Left kidney (tissue), 2 donors: Measurements from ENCODE around the gene TUBG1. TPM values are rescaled to one million over a fixed set of nuclear protein-coding genes. Genes with fewer than 3 reads are reported as not detected.
"Not testable (repeated sequence)": the region's sequence is repeated elsewhere in the genome, so short reads cannot be mapped to it uniquely, and the experiment has no call there.

Experiments used
- DNase-seq: peaks from one replicate; pipeline ENCODE4 v3.0.0-alpha.2; 2013
- polyA plus RNA-seq: library from polyadenylated mRNA; unstranded; fragments of 120-200 nt; gene quantifications from one replicate; pipeline ENCODE4 v1.2.1, GENCODE V29; 2013; ENCODE audit not compliant: insufficient read length

TUBG1 gene
- polyA plus RNA-seq, 1 donor: 57.4 TPM

DNA sequence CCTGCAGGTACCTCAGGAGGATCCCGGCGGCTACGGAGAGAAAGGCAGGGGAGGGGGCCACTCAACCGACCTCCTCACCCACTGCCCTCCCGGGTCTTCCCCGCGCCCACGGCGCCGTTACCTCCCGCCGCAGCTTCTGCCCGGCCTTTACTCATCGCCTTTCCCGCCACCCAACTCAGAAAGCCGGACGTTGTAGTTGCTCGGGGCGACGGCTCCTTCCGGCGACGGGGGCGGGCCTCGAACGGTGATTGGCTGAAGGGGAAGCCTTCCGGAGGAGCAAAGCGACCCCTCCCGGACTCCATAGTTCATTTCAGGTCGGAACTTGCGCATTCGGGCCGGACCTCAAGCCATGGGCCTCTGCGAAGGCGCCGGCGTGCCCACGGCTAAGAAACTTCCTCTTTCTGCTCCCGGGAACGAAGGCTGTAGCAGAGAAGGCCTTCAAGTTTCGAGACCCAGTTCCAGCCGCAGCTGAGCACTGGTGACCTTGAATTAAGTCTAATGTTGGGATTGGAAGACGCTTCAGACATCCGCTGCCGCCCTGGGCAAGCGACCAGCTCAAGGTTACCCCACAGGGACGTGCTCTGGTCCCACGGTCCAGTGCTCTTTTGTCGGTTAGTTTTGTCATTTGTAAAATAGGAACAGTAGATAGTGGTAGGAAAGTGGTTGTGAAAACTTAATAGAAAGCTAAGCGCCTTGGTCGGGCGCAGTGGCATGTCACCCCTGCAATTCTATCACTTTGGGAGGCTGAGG lies 31.8 kb upstream of the TUBG1 start, which contains the start of gene PSMC3IP:
Gene PSMC3IP, minus strand, starts transcription at position 198 of the 750 bp plus-strand sequence. Its CDS starts 43 bp downstream, at position 155.
- DNase-seq: peak; percentile 92

DNA sequence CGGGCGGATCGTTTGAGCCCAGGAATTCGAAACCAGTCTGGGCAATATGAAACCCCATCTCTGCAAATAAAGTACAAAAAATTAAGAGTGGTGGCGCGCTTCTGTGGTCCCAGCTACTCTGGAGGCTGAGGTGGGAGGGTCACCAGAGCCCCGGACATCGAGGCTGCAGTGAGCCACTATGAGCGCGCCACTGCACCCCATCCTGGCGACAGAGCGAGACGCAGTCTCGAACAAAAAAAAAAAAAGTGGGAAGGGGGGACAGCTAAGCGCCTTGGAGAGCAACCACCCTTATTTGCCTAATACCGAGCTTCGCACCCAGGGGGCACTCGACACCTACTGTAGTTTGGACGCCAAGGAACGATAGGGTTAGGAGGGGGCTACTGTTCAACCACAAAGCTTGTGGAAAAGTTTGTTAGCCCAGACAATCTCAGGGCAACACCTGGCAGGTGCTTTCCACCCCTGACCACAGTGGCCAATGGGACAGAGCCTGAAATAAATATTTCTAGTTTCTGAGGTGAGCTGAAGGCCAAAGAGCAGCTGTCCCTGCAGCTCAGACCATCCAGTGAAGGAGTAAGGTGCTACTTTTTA lies 31.1 kb upstream of the TUBG1 start:
- peak; percentile 81 for DNase-seq

DNA sequence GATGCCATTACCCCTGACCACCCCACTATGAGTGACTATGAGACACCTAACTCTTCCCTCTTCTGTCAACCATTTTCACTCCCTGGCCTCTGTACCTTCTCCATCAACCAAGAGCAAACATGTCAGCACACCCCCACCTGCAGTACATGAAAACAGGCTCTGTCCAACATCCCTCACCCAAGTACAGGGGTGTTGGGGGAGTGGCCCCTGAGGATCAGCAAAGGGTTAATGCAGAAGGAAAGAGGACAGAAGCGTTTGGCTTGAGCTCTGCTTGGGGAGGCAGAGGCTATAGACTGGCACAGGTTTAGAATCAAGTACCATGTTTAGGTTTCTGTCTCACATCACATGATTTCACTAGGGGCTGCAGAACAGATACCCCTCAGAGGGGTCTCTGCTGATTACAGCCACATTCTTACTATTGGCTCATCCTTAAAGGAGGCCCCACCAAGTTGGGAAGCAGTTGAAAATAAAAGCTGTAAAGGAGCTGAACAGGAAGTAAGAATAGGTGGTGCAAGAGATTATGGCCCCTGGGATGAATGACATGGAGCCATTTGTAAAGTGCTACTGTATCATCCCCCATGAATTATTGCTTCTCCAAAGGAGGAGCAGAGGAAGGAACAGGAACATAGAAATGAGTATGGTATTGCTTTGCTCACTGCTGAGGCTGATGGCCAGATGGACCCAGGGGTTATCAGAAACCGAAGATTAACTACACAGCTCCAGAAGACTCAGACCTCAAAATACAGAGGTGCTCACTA lies 29.5 kb upstream of the TUBG1 start:
- DNase-seq: no peak

DNA sequence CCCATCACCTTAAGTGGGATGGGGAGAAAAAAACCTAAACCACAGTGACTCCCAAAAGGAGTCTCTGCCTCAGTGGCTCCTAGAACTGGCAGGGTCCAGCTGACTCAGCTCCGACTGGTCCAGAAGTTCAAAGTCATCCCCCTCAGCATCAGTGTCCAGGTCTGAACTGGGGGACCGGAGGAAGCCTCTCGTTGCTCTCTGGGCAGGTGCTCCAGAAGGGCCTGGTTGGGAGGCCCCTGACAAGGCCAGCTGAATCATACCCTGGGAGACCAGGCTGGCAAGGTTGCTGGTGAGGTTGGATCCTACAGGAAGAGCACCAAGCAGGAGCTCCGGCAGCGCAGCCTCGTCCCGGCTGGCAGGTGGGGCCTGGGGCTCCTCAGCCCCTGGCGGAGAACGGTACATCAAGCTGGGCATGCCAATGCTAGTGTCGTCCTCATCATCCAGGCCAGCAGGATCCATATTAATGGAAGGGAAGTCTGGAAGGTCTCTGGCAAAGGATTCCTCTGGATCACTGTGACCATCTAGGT lies 27.7 kb upstream of the TUBG1 start:
- DNase-seq: no peak

DNA sequence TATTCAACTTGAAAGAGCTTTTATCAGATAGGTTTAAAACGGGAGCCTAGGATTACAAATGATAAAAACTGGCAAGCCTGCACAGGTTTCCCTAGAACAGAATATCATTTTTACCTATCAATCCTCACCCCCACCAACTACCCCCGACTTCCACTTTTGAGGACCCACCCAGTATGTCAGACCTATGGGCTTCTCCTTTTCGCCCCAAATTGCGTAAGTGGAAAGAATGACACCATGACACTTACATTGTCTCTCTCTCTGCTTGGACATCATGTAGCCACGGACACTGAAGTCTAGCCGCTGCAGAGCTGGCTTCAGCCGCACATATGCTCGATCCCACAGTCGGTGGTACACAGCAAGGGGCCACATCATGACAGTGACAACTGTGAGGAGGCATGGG lies 24.6 kb upstream of the TUBG1 start:
- no peak for DNase-seq

DNA sequence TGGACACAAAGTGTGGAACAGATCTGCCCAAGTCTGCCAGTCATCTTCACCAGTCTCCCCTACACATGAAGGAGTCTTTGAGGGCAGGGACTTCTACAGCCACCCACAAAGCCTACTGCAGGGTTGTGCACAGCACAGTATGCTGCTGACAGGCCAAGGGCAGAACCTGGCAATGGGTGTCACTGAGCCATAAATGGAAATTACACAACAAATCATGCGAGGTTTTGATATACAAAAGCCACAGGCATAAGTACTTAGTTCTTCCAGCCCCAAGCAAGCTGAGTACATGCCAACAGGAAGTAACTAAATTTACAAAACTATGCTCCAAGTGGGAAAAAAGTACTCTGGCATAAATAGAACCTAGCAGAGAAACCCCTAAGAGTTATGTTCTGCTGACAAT lies 24.1 kb upstream of the TUBG1 start:
- no peak for DNase-seq

DNA sequence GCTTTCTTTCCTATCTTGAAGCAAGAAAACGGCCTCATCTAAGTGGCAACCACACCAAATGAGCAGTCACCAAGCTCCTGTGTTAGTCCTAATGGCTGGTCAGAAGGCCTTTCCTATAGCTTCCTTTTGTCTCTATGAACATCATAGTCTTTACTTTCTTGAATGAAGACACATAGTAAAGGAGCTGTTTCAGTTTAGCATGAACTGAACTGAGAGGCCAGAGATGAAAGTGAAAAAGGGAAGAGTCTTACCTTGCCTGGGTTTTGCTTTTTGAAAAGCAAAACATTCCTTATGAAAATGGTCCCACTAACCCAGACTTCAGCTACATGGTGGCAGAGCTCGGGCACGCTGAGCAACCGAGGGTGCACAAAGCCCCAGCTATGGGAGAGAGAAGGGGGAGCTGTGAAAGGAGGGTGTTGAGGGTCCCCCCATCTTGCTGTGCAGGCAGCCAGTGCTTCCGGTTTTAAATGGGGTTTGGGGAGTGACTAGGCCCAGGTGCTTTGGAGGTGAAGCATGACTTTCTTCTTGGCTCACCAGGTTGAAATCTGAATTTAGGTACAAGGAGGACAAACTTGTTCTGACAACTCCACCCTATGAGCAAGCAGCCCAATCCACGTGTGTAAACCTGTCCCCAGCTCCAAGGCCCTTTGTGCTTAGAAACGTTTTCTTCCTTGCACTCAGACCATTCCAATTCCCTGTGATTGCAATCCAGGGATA lies 22.8 kb upstream of the TUBG1 start:
- DNase-seq: no peak

DNA sequence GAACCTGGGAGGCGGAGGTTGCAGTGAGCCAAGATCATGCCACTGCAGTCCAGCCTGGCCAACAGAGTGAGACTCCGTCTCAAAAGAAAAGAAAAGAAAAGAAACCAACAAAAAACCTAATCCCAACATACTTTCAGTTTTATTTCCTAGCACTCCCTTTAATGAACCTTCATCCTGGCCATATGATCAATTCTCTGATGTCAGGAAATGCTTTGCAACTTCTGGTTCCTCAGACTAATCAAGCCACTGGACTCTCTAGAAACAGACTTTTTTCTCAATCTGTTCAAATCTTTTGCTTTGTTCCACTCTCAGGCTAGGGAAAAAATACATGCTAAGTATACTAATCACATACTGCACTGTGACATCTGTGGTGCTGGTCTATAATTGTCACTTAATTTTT lies 18.6 kb upstream of the TUBG1 start:
- no peak for DNase-seq

DNA sequence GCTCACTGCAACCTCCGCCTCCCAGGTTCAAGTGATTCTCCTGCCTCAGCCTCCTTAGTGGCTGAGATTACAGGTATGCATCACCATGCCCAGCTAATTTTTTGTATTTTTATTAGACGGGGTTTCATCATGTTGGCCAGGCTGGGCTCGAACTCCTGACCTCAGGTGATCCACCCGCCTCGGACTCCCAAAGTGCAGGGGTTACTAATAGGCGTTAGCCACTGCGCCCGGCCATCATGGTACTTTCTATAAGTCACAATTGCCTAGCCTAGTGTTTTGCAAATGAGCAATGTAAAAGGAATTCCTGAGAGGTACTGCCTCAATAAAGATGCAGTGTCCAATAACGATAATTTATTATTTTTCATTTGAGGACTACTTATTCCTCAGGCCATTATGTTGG lies 18.1 kb upstream of the TUBG1 start:
- no peak for DNase-seq

DNA sequence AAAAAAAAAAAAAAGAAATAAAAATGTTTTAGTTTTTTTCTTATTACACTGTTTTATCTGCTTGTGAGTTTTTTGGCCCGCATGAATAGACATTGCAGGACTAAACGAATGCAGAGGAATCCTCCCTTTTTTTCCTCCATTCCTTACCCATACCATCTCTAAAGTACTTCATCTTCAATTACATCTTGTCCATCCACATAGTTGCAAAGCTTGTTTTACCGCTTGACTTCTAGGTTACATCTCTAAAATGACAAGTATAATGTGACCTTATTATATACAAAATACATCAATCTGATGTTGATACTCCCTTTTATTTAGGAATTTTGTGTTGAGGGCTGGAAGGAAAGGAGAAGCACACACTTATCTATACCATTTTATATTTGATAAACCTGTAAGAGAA lies 13.1 kb upstream of the TUBG1 start:
- DNase-seq: no peak

DNA sequence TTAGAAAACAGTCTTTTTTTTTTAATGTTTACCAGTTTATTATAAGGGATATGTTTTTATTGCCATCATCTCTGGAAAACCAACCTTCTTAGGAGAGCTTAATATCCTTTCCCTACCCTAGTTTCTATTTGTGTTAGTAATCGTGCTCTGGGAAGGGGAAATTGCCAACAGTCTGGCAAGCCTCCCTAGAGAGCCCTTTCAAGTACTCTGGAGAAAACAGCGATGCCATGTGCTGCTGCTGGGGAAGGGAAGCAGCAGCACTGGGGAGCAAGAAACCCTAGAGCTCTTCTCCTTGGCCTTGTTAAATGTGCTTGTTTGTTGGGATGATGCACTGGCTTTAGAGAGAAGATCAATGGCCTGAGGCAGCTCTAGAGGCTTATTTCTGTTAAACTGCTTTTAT lies 10.6 kb upstream of the TUBG1 start:
- DNase-seq: no peak

DNA sequence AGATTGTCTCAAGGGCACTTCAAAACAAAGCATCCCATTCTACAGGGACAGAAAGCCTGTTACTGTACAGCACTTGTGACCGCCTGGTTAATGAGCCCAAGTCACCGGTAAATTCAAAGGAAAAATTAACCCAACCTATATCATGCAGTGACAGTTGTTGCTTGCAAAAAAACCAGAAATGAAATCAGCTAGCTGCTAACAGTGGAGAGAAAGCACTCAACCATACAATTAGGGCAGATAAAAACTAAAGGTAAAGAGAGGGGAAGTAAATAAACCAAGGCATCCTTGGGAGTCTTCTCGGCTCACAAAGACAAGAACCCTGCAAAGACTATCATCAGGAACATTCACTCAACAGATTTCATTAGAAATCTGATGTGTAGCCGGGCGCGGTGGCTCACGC lies 6.2 kb upstream of the TUBG1 start:
- DNase-seq: no peak

DNA sequence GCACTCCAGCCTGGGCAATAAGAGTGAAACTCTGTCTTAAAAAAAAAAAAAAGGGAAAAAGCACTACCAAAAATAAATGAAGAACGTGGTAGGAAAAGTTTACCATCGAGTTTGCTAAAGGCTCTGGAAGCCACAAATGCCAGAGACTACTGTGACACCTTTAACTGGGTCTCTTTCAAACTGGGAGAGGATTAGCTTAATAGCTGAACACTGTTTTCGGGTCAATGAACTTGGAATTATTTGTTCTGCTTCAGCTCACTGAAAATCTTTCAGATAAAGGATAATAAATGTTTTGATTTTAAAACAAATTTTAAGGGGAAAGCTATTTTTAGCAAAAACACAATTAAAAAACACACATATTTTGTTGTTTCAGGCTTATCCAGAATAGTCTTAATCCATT lies 1.7 kb upstream of the TUBG1 start:
- DNase-seq: no peak

DNA sequence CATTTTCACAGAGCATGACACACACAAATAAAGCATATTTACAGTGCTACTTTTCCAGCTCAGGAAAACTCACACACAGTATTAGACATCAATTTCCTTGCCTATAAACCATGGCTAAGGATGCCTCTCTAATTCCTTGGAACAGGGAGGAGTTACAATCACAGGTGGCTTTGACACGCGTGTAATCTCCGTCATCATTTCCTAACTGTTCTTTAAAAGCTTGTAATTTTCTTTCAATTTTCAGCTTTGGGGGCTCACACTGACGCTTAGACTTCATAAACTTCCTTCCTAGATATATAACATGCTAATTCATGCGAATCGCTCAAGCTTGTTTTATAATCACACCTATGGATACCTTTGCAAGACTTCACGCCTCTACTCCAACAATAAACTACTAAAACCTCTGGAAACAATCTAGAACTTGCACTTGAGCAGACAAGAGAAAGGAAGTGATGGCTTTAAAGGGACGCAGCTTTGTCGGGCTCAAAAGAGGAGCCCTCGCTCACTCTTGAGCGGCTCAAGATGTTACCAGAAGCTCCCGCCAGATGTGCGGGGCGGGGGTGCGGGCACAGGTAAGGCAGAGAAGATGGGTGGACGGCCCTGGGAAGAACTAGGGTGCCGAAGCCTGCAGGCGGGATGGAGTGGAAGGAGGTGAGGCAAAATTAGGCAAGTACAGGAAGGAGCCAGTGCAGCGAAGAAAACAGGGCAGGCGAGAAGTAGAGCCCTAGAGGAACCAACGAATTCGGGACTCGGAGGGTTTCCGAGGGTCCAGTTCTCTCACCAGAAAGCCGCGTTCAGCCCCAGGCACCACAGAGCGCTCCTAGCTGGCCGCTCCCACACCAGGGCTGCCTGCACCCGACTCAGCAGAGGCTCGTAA lies 940 bp upstream of the TUBG1 start:
- no peak for DNase-seq

DNA sequence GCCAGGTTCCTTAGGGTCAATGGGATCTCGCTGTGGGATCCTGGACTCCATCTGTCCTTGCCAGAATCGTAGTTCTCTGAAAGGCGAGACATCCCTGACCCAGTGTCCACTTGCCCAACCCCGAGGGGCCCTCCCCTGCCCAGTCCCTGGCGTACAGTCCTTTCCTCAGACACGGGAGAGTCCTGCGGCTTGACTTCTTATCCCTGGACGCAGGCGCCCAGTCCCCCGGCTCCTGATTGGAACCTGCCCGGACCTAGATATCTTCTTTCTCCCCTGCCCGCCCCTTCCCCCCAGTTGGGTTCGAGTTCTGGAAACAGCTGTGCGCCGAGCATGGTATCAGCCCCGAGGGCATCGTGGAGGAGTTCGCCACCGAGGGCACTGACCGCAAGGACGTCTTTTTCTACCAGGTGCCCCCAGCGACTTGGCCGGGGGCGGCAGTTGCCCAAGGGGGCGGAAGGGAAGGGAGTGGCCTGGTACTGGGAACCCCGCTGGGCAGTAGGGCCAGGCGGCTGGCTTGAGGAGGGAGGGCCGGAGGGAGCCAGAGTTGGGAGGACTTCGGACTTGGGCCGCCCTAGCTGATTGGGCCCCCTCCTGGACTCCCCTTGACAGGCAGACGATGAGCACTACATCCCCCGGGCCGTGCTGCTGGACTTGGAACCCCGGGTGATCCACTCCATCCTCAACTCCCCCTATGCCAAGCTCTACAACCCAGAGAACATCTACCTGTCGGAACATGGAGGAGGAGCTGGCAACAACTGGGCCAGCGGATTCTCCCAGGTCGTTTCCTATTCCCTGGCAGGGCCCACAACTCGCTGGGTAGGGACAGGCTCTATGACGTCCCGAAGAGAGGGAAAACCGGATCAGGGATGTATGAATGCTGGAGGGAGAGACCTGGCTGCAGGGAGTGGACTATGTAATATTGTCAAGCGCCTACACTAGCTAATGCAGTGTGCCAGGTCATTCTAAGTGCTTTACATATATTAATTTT lies 625 bp downstream of the TUBG1 start:
- not testable (repeated sequence) for DNase-seq

DNA sequence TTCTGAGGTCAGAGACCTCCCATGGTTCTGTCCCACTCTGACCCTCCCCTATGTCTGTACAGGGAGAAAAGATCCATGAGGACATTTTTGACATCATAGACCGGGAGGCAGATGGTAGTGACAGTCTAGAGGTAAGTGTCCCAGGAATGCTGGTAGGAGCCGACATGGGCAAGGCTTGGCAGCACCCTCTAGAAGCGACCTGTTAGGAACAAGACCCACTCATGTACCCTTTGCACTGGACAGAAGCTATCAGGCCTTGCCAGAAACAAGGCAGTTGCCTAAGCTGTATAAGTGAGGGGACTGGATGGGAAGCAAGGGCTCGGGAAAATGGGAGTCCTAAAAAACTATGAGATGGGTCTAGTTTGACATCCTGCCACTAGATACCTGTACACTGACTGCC lies 2.5 kb downstream of the TUBG1 start:
- DNase-seq: no peak

DNA sequence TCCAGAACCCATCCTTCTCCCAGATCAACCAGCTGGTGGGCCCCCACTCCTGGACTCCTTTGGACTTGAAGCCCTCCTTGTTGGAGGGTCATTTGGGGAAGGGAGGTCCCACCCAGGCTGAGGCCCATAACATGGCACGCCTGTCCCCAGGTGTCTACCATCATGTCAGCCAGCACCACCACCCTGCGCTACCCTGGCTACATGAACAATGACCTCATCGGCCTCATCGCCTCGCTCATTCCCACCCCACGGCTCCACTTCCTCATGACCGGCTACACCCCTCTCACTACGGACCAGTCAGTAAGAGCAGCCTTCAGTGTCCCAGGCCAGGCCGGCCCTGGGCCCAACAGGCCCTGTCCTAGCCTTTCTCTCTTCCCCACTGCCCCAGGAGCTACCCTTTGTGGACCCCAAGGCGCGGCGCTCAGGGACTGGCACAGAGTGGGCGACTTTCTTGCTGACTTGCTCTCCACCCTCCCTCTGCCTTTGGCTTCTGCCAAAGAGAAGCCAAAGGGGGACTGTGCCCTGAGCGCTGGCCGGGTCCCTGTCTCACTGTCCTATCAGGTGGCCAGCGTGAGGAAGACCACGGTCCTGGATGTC lies 4.3 kb downstream of the TUBG1 start:
- DNase-seq: no peak

DNA sequence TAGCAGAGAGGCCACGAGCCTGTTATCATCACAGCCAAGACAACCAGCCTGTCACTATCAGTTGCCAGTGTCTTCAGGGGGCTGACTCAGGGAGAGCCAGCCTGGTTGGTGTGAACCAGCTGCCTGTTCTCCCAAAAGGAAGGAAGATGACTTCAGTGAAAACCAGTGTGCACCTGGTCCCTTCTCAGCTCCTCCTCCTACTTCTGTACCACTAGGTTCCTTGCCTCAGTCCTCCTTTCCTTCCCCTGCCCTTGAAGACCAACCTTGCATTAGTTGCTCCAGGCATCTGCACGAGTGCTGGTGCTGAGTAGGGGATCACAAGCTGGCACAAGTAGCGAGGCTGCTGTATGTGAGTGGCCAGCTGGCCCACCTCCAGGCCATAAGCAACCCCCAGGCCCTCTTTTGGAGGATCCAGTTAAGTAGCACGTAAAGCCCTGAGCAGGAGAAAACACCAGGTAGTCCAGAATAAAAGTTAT lies 8.5 kb downstream of the TUBG1 start:
- no peak for DNase-seq

DNA sequence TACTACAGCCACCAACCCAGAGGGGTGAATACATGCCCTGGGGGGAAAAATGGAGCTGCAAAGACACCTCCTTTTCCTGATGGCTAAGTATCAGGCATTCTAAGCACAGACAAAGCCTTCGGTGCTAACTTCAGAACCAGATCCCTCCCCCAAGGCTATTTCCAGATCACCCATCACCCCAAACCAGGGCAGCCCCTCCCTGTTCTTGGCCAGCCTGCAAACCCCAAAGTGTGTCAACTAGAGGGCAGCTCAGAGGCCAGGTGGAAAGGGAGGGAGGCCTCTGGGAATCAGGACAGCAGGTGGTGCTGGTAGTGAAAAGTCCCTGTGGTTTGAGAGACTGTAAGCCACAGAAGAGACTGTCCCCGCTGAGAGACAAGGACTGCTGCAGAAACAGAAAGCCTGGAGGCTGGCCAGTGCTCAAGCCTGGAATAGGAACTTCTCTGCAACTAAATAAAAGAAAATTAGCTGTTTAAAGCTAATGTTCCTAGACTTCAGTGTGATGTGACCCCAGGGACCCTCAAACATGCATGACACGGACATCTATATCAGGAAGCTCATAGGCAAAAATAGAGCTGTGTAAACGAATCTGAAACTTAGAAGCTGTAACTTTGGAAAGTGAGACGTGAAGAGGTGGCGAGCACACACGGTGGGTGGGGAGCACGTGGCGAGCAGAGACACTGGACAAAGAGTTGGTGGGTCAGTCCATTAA lies 9.1 kb downstream of the TUBG1 start:
- DNase-seq: no peak
